DND-41 (cell line): Measurements from ENCODE around the gene ESR1.

Experiments used
- CTCF ChIP-seq: IDR thresholded peaks from 2 replicates; pipeline ENCODE4 v1.5.1; 2012; ENCODE audit warnings: borderline replicate concordance, low read length, moderate library complexity, mild to moderate bottlenecking; ENCODE audit not compliant: poor library complexity, severe bottlenecking; ENCODE audit errors: extremely low read depth
- EZH2 ChIP-seq: IDR thresholded peaks from 3 replicates; pipeline ENCODE4 v1.6.1; 2012; ENCODE audit warnings: borderline replicate concordance, low read depth, mild to moderate bottlenecking, moderate library complexity, low read length, inconsistent platforms; ENCODE audit not compliant: severe bottlenecking

GRCh38 chr6:152099446-152100182, 292.1 kb downstream of the ESR1 start:
- TF ChIP-seq CTCF (no peak), EZH2 (no peak)
